Measurements from ENCODE around the gene ATXN7.

Gene ATXN7

GRCh38 chr3:63886858-63887257 is 23.2 kb downstream of the ATXN7 start:
- TF ChIP-seq CTCF (IDR thresholded peaks at IDR 0.05; ENCODE audit: control insufficient read depth, extremely low read depth, insufficient read depth), result no peak
- no peak for DNase-seq (ENCODE audit: low read depth)
- H3K4me3 ChIP-seq (ENCODE audit: low read depth, low read length), result no peak overlapping the region

GRCh38 chr3:63891518-63891917 is 27.9 kb downstream of the ATXN7 start:
- TF ChIP-seq CTCF (IDR thresholded peaks at IDR 0.05; ENCODE audit: control insufficient read depth, extremely low read depth, insufficient read depth), result no peak
- DNase-seq (ENCODE audit: low read depth), result no peak
- no peak overlapping the region for H3K4me3 ChIP-seq (ENCODE audit: low read depth, low read length)

GRCh38 chr3:63892773-63893352 is 29.2 kb downstream of the ATXN7 start:
- no peak for TF ChIP-seq CTCF (IDR thresholded peaks at IDR 0.05; ENCODE audit: control insufficient read depth, extremely low read depth, insufficient read depth)

DNA sequence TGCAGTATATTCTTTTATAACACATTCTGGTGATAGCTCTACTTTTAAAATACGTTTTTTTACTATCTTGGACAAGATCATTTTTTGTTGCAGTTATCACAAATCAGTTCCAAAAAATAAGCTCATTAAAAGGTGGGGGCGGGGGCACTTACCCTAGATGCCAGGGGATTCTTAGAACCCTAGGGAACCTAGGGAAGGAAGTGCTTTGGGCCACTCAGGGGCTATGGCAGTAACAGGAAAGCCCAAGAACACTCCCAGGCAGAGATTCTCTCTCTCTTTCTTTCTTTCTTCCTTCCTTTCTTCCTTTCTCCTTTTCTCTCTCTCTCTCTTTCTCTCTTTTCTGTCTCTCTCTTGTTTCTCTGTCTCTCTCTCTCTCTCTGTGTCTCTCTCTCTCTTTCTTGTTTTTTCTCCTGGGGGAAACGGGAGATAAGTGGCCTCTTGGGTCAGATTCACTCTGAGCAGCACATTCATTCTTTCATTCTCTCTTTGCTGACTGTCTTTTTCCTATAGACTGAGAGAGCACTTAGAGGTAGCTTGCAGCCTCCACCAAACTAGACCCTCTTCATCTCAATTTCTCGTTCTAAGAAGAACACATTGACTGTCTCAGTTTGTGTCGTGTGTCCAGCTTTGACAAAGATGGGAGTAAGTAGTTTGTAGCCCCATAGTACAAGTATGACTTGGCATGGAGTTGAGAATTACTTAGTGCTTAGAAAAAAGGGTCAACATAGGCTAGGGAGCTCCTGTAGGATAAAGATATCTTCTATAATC is 31.9 kb downstream of the ATXN7 start:
- TF ChIP-seq CTCF (IDR thresholded peaks at IDR 0.05; ENCODE audit: control insufficient read depth, extremely low read depth, insufficient read depth), result no peak
- no peak for DNase-seq (ENCODE audit: low read depth)
- no peak overlapping the region for H3K4me3 ChIP-seq (ENCODE audit: low read depth, low read length)

More at GRCh38 chr3:63892773-63893352, 29.2 kb downstream of the ATXN7 start:
- no peak for DNase-seq (ENCODE audit: low read depth)
- H3K4me3 ChIP-seq (ENCODE audit: low read depth, low read length), result no peak overlapping the region

DNA sequence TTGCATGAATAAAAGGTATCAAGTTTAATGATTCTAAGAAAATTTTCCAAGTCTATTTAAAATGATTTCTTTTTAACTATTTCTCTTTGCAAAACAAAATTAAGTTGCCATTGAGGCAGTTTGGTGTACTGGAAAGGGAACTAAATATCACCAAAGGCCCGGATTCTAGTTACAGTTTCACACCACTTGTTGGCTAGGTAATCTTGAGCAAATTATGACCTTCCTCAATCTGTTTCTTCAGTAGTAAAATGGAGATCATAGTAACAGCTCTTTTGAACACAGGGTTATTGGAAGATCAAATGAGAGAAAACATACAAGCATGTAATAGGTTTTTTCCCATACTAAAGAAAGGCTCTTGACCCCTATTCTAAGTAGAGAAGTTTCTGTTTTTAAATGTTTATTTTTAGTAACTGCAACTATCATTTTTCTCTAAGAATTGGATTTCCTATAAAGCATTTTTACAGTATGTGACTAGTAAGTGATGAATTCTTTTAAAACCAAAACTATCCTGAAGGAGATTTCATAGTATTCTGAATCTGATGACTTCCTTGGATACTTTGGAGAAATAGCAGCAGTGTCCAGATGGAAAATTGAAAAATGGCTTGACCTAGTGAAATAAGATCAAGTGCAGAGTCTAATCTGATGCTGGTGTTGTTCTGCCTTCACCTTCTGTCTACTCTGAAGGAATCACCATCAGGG is 32.8 kb downstream of the ATXN7 start:
- H3K4me3 ChIP-seq (ENCODE audit: low read depth, low read length), result no peak overlapping the region
- DNase-seq (ENCODE audit: low read depth), result no peak
- no peak for TF ChIP-seq CTCF (IDR thresholded peaks at IDR 0.05; ENCODE audit: control insufficient read depth, extremely low read depth, insufficient read depth)

DNA sequence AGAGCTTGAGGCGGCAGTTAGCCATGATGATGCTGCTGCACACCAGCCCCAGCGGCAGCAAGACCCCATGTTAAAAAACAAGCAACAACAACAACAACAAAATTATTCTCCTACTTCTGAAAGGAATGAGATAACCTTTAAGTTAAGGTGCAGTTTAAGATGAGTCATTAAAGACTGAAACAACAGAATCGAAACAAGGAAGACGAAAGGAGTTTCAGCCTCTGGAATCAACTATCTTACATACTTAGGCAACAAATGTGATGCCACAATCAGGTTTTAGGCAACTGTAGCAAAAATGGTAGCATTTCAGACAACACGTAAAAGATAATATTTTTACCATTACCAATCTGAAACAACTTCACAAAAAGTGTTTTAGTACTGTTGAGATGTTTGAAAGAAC is 36.3 kb downstream of the ATXN7 start:
- DNase-seq (ENCODE audit: low read depth), result no peak

More for the DNA sequence above, 36.3 kb downstream of the ATXN7 start:
- no peak overlapping the region for H3K4me3 ChIP-seq (ENCODE audit: low read depth, low read length)
- TF ChIP-seq CTCF (IDR thresholded peaks at IDR 0.05; ENCODE audit: control insufficient read depth, extremely low read depth, insufficient read depth), result no peak

All from LNCaP clone FGC (cell line).